Natural killer cell (primary cell): ENCODE data around the gene HTR5A. TPM values are rescaled to one million over a fixed set of nuclear protein-coding genes. Genes with fewer than 3 reads are reported as not detected.

Experiments used
- ATAC-seq, 3 donors: fragments of 150-1000 bp in 2 of 3; fragments of 200-7000 bp in 1 of 3; cut with Tn5 transposase; 1 replicate in 1 of 3; 2 replicates in 2 of 3; pipeline ENCODE4 v1.10.0; 2021; ENCODE audit warnings: mild to moderate bottlenecking in 2 of 3, moderate library complexity in 2 of 3
- DNase-seq, 2 donors: peaks; one replicate each; pipeline versions ENCODE4 v3.0.0 to v3.0.0-alpha.2; 2013 to 2021; ENCODE audit warnings: mixed read lengths in 1 of 2
- H3K27ac ChIP-seq: one replicate; pipeline ENCODE4 v1.5.1; 2013; ENCODE audit warnings: mild to moderate bottlenecking, low read length
- H3K27me3 ChIP-seq: one replicate; pipeline ENCODE4 v1.6.1; 2013; ENCODE audit warnings: low read length; ENCODE audit not compliant: control insufficient read depth, insufficient read depth
- H3K36me3 ChIP-seq: one replicate; pipeline ENCODE4 v1.6.1; 2013; ENCODE audit warnings: low read length; ENCODE audit not compliant: control insufficient read depth, insufficient read depth
- H3K4me1 ChIP-seq: one replicate; pipeline ENCODE4 v1.6.1; 2013; ENCODE audit warnings: low read length; ENCODE audit not compliant: control insufficient read depth, insufficient read depth
- H3K4me3 ChIP-seq: one replicate; pipeline ENCODE4 v1.5.1; 2013; ENCODE audit warnings: low read length
- H3K9me3 ChIP-seq: one replicate; pipeline ENCODE4 v1.6.1; 2013; ENCODE audit warnings: low read length; ENCODE audit not compliant: control insufficient read depth, insufficient read depth
- H3K27ac Mint-ChIP-seq, 2 donors: one replicate each; pipeline ENCODE4 v1.8.0; 2022; ENCODE audit warnings: mild to moderate bottlenecking in 2 of 2, mixed read lengths in 2 of 2, moderate library complexity in 1 of 2
- H3K27me3 Mint-ChIP-seq, 2 donors: one replicate each; pipeline ENCODE4 v1.8.0; 2022; ENCODE audit warnings: low read depth in 2 of 2, mixed read lengths in 2 of 2
- H3K36me3 Mint-ChIP-seq: one replicate; pipeline ENCODE4 v1.8.0; 2022; ENCODE audit warnings: mixed read lengths
- H3K4me1 Mint-ChIP-seq, 2 donors: one replicate each; pipeline ENCODE4 v1.8.0; 2022; ENCODE audit warnings: mixed read lengths in 2 of 2
- H3K4me3 Mint-ChIP-seq: one replicate; pipeline ENCODE4 v1.8.0; 2022; ENCODE audit warnings: mild to moderate bottlenecking, moderate library complexity, mixed read lengths
- H3K9me3 Mint-ChIP-seq, 2 donors: one replicate each; pipeline ENCODE4 v1.8.0; 2022; ENCODE audit warnings: mixed read lengths in 2 of 2
- CTCF ChIP-seq: fragments of 200-600 bp; IDR thresholded peaks from one replicate; pipeline ENCODE4 v1.8.0; 2022; ENCODE audit warnings: antibody characterized with exemption
- WGBS: methylation state at CpG from one replicate; pipeline ENCODE4 v1.1.7; 2013; ENCODE audit warnings: missing lambda C conversion rate; ENCODE audit not compliant: insufficient coverage; 5-methylcytosine and 5-hydroxymethylcytosine counted together
- intact Hi-C: fragments of 100-400 bp; cut with micrococcal nuclease; formaldehyde crosslinking; loops from one replicate; pipeline ENCODE4 v1.14.2; 2022
- total RNA-seq, 4 donors: library from RNA; stranded (reverse); fragments of 120-200 nt in 1 of 4; gene quantifications; one replicate each; pipeline versions ENCODE4 v1.2.3 to v1.2.4, GENCODE V29; 2013 to 2022

The HTR5A gene
- not detected for total RNA-seq
- not detected for total RNA-seq (2013)

- Mint-ChIP-seq H3K27ac (no peak within 1 kb of the TSS), H3K4me1 (no peaks in the 10 kb centered on the region), H3K36me3 (no peaks in the 10 kb centered on the region), H3K4me3 (no peak within 1 kb of the TSS), H3K27me3 (peaks cover 24 to 25% of the 10 kb centered on the region in 2 donors), H3K9me3 (no peaks in the 10 kb centered on the region)
- DNase-seq (peak; percentile 66 to 86), ATAC-seq (peak; percentile 97 to 100 (median 99))
- Histone ChIP-seq H3K4me3 (no peak within 1 kb of the TSS), H3K36me3 (no peaks in the 10 kb centered on the region), H3K27me3 (peaks cover 11% of the 10 kb centered on the region), H3K9me3 (no peaks in the 10 kb centered on the region), H3K27ac (no peak within 1 kb of the TSS), H3K4me1 (peaks cover 7% of the 10 kb centered on the region)
- intact Hi-C loops: no loop called here
- no peak for TF ChIP-seq CTCF
- 6% methylated on average over 48 of the region's 48 CpGs for WGBS
Observed at GRCh38 chr7:155069992-155070751, at the start of gene HTR5A. Gene HTR5A, plus strand, starts transcription at chr7:155070324. Its CDS starts 576 bp downstream, at chr7:155070900.

GRCh38 chr7:155020996-155021395 lies 49.1 kb upstream of the HTR5A start:
- Histone ChIP-seq H3K4me3 (no peak overlapping the region), H3K27me3 (no peaks in the 10 kb centered on the region), H3K4me1 (no peaks in the 10 kb centered on the region), H3K9me3 (no peaks in the 10 kb centered on the region), H3K27ac (no peak overlapping the region), H3K36me3 (no peaks in the 10 kb centered on the region)
- Mint-ChIP-seq H3K4me1 (no peaks in the 10 kb centered on the region), H3K27ac (no peak overlapping the region), H3K4me3 (no peak overlapping the region), H3K9me3 (no peaks in the 10 kb centered on the region), H3K27me3 (peaks cover 2 to 18% of the 10 kb centered on the region in 2 donors), H3K36me3 (no peaks in the 10 kb centered on the region)
- ATAC-seq (no peak), DNase-seq (no peak)
- intact Hi-C loops: no loop called here
- no peak for TF ChIP-seq CTCF
- WGBS: 67% methylated on average over 4 of the region's 5 CpGs

GRCh38 chr7:155021699-155022145 lies 48.4 kb upstream of the HTR5A start:
- Mint-ChIP-seq H3K4me3 (no peak overlapping the region), H3K4me1 (no peaks in the 10 kb centered on the region), H3K9me3 (no peaks in the 10 kb centered on the region), H3K27me3 (peaks cover 2 to 18% of the 10 kb centered on the region in 2 donors), H3K36me3 (no peaks in the 10 kb centered on the region), H3K27ac (no peak overlapping the region)
- intact Hi-C loops: no loop called here
- Histone ChIP-seq H3K9me3 (no peaks in the 10 kb centered on the region), H3K27me3 (no peaks in the 10 kb centered on the region), H3K27ac (no peak overlapping the region), H3K4me1 (no peaks in the 10 kb centered on the region), H3K4me3 (no peak overlapping the region), H3K36me3 (no peaks in the 10 kb centered on the region)
- DNase-seq: no peak
- 76% methylated on average over 7 of the region's 7 CpGs for WGBS
- no peak for ATAC-seq
- no peak for TF ChIP-seq CTCF

- Histone ChIP-seq H3K9me3 (no peaks in the 10 kb centered on the region), H3K36me3 (no peaks in the 10 kb centered on the region), H3K27ac (no peak overlapping the region), H3K4me1 (no peaks in the 10 kb centered on the region), H3K4me3 (no peak overlapping the region), H3K27me3 (no peaks in the 10 kb centered on the region)
- Mint-ChIP-seq H3K27ac (no peak overlapping the region), H3K4me1 (no peaks in the 10 kb centered on the region), H3K36me3 (no peaks in the 10 kb centered on the region), H3K4me3 (no peak overlapping the region), H3K9me3 (peaks cover 0 to 4% of the 10 kb centered on the region in 2 donors), H3K27me3 (peaks cover 17 to 35% of the 10 kb centered on the region in 2 donors)
- no peak for DNase-seq
- ATAC-seq: no peak
- no peak for TF ChIP-seq CTCF
- intact Hi-C loops: no loop called here
- 100% methylated on average over 1 of the region's 1 CpG for WGBS
Observed at GRCh38 chr7:155027879-155028278, 42.2 kb upstream of the HTR5A start.
